Mammary epithelial cell (primary cell): Measurements from ENCODE around the gene ZNF680.
"Not testable (repeated sequence)": the region's sequence is repeated elsewhere in the genome, so short reads cannot be mapped to it uniquely, and the experiment has no call there.

Experiments
- CTCF ChIP-seq, 2 donors: IDR thresholded peaks in 1 of 2; conservative IDR thresholded peaks in 1 of 2; 2 replicates each; pipeline ENCODE4 v1.5.1; 2011 to 2012; ENCODE audit warnings: inconsistent platforms in 2 of 2, low read length in 2 of 2, mild to moderate bottlenecking in 2 of 2, control low read depth in 1 of 2, low read depth in 1 of 2; ENCODE audit not compliant: insufficient read depth in 1 of 2; ENCODE audit errors: extremely low read depth in 1 of 2
- EZH2 ChIP-seq: IDR thresholded peaks from 2 replicates; pipeline ENCODE4 v1.6.1; 2012; ENCODE audit warnings: low read length, inconsistent platforms, borderline replicate concordance

DNA sequence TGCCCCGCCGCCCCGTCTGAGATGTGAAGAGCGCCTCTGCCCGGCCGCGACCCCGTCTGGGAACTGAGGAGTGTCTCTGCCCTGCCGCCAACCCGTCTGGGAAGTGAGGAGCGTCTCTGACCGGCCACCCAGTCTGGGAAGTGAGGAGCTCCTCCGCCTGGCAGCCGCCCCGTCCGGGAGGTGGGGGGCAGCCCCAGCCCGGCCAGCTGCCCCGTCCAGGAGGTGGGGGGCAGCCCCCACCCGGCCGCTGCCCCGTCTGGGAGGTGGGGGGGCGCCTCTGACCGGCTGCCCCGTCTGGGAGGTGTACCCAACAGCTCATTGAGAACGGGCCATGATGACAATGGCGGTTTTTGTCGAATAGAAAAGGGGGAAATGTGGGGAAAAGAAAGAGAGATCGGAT is 8.7 kb downstream of the ZNF680 start:
- TF ChIP-seq CTCF (conservative IDR thresholded peaks at IDR 0.05 in 1 of 2, IDR thresholded peaks at IDR 0.05 in 1 of 2; ENCODE audit: extremely low read depth in 1 of 2, insufficient read depth in 1 of 2, low read depth in 1 of 2, low read length in 2 of 2); EZH2: not testable (repeated sequence)
